ENCODE results near the gene ATP6V0A1.
A peak's percentile ranks its signal among the peaks of the same experiment; 100 is the strongest.
"Not testable (repeated sequence)": the region's sequence is repeated elsewhere in the genome, so short reads cannot be mapped to it uniquely, and the experiment has no call there.

The ATP6V0A1 gene

GRCh38 chr17:42541041-42541833, 82.6 kb downstream of the ATP6V0A1 start:
- no peak for DNase-seq

GRCh38 chr17:42543190-42544079, 84.8 kb downstream of the ATP6V0A1 start:
- DNase-seq: no peak

GRCh38 chr17:42544874-42545283, 86.2 kb downstream of the ATP6V0A1 start:
- no peak for DNase-seq

DNA sequence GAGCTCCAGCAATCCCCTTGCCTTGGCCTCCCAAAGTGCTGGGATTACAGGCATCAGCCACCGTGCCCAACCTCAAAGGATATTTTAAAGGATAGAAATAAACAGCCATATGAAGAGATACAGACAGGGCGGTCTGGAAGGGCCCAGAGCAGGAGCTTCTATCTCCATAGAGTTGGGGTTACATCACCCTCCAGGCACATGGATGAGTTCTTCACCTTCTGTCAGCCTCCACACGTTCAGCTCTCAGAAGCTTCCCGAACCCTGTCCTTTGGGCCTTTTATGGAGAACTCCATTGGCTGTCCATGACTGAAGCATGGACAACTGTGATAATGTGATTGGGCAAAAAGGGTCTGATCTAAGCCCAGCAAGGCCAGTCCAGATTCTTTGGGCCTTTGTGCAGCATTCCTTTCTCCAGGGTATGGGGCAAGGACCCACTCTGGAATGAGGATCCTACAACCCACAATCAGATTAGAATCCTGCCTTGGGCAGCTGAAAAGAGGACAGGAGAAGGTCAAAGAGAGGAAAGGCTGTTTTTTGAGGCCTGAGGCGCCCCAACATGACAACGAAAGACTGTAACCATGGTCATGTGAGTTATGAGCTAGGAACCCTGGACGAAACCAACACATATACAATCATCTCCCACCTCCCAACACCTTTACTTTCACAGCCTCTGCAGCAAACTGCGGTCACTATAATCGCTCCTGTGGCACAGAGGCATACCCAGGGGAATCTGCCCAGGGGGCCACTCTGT, 87.3 kb downstream of the ATP6V0A1 start:
- DNase-seq: not testable (repeated sequence)

- DNase-seq: no peak
Measured at GRCh38 chr17:42547001-42547461, 88.4 kb downstream of the ATP6V0A1 start.

GRCh38 chr17:42547698-42548069, 89.0 kb downstream of the ATP6V0A1 start:
- DNase-seq: no peak

DNA sequence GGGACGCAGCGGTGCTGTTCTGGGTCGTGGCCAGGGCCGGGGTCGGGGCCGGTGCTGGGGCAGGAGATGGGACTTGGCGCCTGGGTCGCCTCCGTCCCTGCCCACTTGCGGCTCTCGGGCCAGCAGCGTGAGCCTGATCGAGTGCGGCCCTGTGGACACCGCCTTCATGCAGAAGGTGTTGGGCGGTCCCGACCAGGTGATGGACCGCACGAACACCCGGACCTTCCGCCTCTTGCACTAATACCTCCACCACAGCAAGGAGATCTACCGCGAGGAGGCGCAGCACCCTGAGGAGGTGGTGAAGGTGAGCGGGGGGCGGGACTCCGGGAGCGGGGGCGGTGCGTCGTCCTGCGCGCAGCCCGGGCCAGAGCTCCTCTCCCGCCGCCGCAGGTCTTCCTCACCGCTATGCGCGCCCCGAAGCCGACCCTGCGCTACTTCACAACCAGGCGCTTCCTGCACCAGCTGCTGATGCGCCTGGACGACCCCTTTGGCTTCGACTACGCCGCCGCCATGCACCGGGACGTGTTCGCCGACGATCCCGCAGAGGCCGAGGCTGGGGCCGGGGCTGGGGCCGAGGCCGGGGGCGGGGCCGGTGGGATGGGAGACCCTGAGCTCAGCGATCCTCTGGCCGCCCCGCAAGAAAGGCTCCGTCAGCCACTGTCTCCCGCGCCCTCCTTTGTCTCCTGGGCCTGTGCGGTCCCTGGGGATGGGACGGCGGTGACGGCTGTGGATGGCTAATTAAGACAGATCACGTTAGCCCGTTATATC, 89.6 kb downstream of the ATP6V0A1 start:
- DNase-seq: no peak

DNA sequence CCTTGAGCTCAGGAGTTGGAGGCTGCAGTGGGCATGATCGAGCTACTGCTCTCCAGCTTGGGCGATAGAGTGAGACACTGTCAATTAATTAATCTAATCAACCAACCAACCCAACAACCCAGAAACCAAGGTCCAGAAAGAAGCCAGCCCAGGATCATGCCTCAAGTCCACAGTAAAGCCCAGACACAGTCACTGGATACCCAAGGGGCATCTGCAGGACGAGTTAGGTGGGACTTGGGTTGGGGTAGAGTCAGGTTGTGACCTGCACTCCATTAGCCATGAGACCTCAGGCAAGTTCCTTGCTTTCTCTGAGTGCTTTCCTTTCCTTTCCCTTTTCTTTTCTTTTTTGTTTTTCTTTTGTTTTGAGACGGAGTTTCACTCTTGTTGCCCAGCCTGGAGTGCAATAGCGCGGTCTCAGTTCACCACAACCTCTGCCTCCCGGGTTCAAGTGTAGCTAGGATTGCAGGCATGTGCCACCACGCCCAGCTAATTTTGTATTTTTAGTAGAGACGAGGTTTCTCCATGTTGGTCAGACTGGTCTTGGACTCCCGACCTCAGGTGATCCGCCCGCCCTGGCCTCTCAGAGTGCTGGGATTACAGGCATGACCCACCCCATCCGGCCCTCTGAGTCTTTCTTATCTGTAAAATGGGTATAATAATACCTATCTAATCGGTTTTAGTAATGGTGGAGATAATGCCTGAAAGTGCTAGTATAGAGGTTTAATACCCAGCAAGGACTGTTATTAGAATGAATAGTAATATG, 90.5 kb downstream of the ATP6V0A1 start:
- DNase-seq: no peak

DNA sequence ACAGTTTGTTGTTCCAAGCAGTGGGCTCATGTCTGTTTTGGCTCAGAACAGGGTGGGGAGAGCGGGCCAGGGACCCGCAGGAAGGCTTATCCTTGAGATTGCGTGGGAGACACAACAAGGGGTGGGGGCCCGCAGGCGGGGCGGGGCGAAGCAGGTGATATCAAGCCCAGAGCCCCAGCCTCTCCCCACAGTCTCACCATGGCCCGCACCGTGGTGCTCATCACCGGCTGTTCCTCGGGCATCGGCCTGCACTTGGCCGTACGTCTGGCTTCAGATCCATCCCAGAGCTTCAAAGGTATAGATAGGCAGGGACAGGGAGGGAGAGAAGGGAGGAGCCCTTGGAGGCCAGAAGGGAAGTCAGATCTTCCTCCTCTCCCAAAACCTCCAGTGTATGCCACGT, 94.1 kb downstream of the ATP6V0A1 start, which contains the start of gene HSD17B1:
Gene HSD17B1, plus strand, starts transcription at position 188 of the 400 bp plus-strand sequence. Its CDS starts 11 bp downstream, at position 199.
- not testable (repeated sequence) for DNase-seq

GRCh38 chr17:42553161-42553818, 94.6 kb downstream of the ATP6V0A1 start:
- DNase-seq: no peak

DNA sequence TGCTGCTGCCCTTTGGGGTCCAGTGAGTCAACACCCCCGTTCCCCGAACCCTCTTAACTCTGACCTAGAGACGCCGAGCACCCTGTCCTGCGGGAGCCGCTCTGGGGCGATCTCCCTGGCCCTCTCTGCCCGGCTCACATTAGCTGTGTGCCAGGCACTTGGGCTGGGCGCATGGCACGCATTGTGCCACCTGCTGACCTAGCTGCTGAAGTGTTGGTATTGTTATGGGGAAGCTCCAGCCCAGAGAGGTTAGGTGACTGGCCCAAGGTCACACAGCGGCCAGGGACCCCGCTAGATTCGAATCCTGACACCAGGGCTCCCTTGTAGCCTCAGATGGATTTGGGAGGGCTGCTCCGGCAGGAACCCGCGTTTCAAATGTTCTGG, 95.2 kb downstream of the ATP6V0A1 start:
- no peak for DNase-seq

DNA sequence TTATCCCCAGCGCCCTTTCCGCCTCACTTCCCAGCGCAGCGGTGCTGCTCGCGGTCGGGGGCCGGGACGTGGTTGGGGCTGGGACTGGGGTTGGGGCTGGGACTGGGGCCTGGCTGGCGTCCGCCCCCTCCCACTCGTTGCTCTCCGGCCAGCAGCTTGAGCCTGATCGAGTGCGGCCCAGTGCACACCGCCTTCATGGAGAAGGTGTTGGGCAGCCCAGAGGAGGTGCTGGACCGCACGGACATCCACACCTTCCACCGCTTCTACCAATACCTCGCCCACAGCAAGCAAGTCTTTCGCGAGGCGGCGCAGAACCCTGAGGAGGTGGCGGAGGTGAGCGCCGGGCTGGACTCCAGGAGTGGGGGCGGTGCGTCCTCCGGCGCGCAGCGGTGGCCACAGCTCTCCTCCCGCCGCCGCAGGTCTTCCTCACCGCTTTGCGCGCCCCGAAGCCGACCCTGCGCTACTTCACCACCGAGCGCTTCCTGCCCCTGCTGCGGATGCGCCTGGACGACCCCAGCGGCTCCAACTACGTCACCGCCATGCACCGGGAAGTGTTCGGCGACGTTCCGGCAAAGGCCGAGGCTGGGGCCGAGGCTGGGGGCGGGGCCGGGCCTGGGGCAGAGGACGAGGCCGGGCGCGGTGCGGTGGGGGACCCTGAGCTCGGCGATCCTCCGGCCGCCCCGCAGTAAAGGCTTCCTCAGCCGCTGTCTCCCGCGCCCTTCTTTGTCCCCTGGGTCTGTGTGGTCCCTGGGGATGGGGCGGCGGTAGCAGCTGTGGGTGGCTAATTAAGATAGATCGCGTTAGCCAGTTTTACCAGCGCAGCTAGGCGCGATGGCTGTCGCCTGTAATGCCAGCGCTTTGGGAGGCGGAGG, 95.8 kb downstream of the ATP6V0A1 start:
- DNase-seq: peak; percentile 84

DNA sequence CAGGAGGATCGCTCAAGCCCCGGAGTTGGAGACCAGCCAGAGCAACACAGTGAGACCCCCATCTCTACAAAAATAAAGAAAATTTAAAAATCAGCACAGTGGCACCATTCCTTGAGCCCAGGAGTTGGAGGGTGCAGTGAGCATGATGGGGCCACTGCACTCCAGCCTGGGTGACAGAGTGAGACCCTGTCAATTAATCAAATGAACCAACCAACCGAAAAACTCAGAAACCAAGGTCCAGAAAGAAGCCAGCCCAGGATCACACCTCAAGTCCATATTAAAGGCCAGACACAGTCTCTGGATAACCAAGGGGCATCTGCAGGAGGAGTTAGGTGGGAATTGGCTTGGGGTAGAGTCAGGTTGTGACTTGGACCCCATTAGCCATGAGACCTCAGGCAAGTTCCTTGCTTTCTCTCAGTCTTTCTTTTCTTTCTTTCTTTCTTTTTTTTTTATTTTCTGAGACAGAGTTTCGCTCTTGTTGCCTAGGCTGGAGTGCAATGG, 96.5 kb downstream of the ATP6V0A1 start:
- no peak for DNase-seq

DNA sequence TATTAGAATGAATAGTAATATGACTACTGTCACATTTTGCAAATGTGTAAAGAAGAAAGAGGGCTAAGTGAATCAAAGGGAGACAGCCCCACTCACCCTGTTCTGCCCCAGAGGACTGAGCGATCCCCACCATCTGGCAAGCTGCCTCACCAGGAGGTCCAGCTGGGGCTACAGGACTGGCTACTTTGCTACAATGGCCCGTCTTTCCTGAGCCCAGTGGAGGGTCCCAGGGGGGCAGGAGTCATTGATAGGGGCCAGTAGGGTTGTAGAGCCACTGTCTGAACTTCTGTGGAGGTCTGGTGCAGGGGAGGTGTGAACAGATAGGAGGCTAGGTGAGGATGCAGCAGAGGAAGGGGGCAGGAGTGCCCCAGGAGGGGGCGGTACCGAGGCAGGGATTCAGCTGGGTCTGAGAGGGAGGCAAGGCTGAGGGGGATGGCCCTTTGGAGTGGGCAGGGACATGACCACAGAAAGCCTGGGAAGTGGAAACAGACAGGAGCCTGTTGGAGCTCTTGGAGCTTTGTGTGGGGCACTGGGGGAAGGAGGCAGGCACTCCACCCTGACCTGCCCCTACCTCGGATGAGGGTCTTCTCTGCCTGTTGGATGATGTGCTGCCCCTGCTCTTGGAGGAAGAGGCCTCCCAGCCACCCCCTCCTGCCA, 97.4 kb downstream of the ATP6V0A1 start:
- not testable (repeated sequence) for DNase-seq

GRCh38 chr17:42559075-42559474, 100.4 kb downstream of the ATP6V0A1 start:
- no peak for DNase-seq

GRCh38 chr17:42560246-42560645, 101.6 kb downstream of the ATP6V0A1 start:
- DNase-seq: no peak

GRCh38 chr17:42561897-42562387, 103.3 kb downstream of the ATP6V0A1 start, which contains the start of gene COASY:
Gene COASY, plus strand, starts transcription at chr17:42562148. Its CDS starts 475 bp downstream, at chr17:42562623.
- DNase-seq: peak; percentile 98

DNA sequence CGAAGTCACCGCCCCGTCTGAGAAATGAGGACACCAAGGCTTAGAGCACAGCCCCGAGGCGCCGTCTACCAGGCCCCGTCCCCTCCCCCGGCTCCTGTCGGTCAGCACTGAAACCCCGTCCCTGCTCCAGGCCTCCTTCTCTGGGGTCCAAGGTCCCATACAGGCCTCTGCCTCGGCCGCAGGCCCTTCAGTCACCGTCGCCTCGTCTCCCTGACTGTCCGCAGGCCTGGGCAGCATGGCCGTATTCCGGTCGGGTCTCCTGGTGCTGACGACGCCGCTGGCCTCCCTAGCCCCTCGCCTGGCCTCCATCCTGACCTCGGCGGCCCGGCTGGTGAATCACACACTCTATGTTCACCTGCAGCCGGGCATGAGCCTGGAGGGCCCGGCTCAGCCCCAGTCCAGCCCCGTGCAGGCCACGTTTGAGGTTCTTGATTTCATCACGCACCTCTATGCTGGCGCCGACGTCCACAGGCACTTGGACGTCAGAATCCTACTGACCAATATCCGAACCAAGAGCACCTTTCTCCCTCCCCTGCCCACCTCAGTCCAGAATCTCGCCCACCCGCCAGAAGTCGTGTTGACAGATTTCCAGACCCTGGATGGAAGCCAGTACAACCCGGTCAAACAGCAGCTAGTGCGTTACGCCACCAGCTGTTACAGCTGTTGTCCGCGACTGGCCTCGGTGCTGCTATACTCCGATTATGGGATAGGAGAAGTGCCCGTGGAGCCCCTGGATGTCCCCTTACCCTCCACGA, 103.9 kb downstream of the ATP6V0A1 start:
- no peak for DNase-seq
